Upper lobe of left lung (tissue), 6 donors: ENCODE measurements around the gene PHF5A. TPM values are rescaled to one million over a fixed set of nuclear protein-coding genes. Genes with fewer than 3 reads are reported as not detected.

ENCODE experiments used
- ATAC-seq, 2 donors: fragments of 200-7000 bp; cut with Tn5 transposase; one replicate each; pipeline ENCODE4 v1.9.1; 2022; ENCODE audit warnings: mild to moderate bottlenecking in 2 of 2, moderate library complexity in 2 of 2; ENCODE audit not compliant: low FRiP score in 2 of 2
- DNase-seq, 2 donors: peaks; one replicate each; pipeline ENCODE4 v3.0.0-alpha.2; 2019 to 2020
- H3K27ac ChIP-seq, 4 donors: fragments of 200-600 bp; sonication (generic); one replicate each; pipeline ENCODE4 v1.5.1; 2016 to 2019
- H3K27me3 ChIP-seq, 4 donors: fragments of 200-600 bp; sonication (generic); one replicate each; pipeline ENCODE4 v1.5.1; 2017 to 2019
- H3K36me3 ChIP-seq, 4 donors: fragments of 200-600 bp; sonication (generic); one replicate each; pipeline ENCODE4 v1.5.1; 2016 to 2019
- H3K4me1 ChIP-seq, 4 donors: fragments of 200-600 bp; sonication (generic); one replicate each; pipeline ENCODE4 v1.5.1; 2018 to 2019
- H3K4me3 ChIP-seq, 4 donors: fragments of 200-600 bp; sonication (generic); one replicate each; pipeline ENCODE4 v1.5.1; 2017 to 2019; ENCODE audit warnings: mild to moderate bottlenecking in 2 of 4, moderate library complexity in 1 of 4
- H3K9me3 ChIP-seq, 4 donors: fragments of 200-600 bp; sonication (generic); one replicate each; pipeline ENCODE4 v1.5.1; 2018 to 2019
- CTCF ChIP-seq, 6 experiments: fragments of 450-650 bp in 4 of 6; fragments of 200-600 bp in 2 of 6; sonication (generic) in 2 of 6; IDR thresholded peaks; one replicate each; pipeline ENCODE4 v1.5.1; 2016 to 2019; ENCODE audit warnings: antibody characterized with exemption in 6 of 6
- EP300 ChIP-seq, 4 donors: sonication (generic); formaldehyde crosslinking; IDR thresholded peaks; one replicate each; pipeline ENCODE4 v1.5.1; 2017; ENCODE audit warnings: antibody characterized with exemption in 4 of 4, control low read depth in 2 of 4
- POLR2A ChIP-seq, 4 donors: fragments of 450-650 bp; IDR thresholded peaks; one replicate each; pipeline ENCODE4 v1.5.1; 2016 to 2017; ENCODE audit warnings: antibody characterized with exemption in 4 of 4, mild to moderate bottlenecking in 2 of 4
- POLR2AphosphoS5 ChIP-seq, 2 donors: sonication (generic); formaldehyde crosslinking; IDR thresholded peaks; one replicate each; pipeline ENCODE4 v1.5.1; 2017; ENCODE audit warnings: antibody characterized with exemption in 2 of 2
- WGBS, 2 donors: methylation state at CpG; one replicate each; pipeline ENCODE4 v1.1.5; 2017 to 2018; 5-methylcytosine and 5-hydroxymethylcytosine counted together
- total RNA-seq, 6 donors: library from RNA; depleted of rRNA in 4 of 6; stranded (reverse); fragments of >200 nt in 4 of 6; gene quantifications; one replicate each; pipeline versions ENCODE4 v1.1.0 to v1.2.1, GENCODE V29; 2016 to 2021
- donor health status: DM: no; HTN: no; CAD: no; lungs with moderate emphysema.
- donor health status: DM: no; HTN: yes; CAD: no; lungs with severe emphysema.

Gene PHF5A
- total RNA-seq, 6 donors from 2014 or later: 9.4 to 49.3 (median 31.2) TPM

DNA sequence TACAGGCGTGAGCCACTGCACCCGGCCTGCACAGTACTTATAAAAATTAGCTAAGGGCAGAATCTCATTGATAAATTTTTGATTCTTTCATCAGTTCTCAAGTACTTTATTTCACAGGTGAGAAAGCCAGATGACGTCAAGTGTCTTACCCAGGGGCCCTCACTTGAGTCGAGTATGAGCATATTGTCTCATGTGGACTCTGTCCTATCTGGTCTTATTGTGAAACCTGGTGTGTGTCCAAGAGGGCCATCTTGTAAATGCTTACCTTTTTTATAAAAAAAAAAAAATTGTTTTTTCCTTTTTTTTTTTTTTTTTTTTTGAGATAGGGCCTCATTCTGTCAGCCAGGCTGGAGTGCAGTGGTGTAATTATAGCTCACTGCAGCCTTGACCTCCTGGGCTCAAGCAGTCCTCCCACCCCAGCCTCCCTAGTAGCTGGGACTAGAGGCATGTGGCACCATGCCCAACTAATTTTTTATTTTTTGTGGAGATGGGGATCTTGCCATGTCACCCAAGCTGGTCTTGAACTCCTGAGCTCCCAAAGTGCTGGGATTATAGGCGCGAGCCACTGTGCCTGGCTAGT, 6.5 kb upstream of the PHF5A start:
- H3K27me3 ChIP-seq: no peaks in the 10 kb centered on the region
- H3K36me3 ChIP-seq: peaks cover 0 to 5% (median 0%) of the 10 kb centered on the region in 4 donors
- DNase-seq: no peak
- H3K9me3 ChIP-seq: no peaks in the 10 kb centered on the region
- no peak overlapping the region for H3K4me3 ChIP-seq
- 94 to 97% methylated on average over 6 of the region's 6 CpGs for WGBS, 2 donors
- ATAC-seq: no peak
- H3K4me1 ChIP-seq: peaks cover 9 to 30% (median 19%) of the 10 kb centered on the region in 4 donors
- H3K27ac ChIP-seq: no peak overlapping the region
- TF ChIP-seq POLR2AphosphoS5 (IDR thresholded peaks at IDR 0.05): no peak
- TF ChIP-seq EP300 (IDR thresholded peaks at IDR 0.05): no peak
- TF ChIP-seq CTCF (IDR thresholded peaks at IDR 0.05): no peak
- no peak for TF ChIP-seq POLR2A (IDR thresholded peaks at IDR 0.05)

DNA sequence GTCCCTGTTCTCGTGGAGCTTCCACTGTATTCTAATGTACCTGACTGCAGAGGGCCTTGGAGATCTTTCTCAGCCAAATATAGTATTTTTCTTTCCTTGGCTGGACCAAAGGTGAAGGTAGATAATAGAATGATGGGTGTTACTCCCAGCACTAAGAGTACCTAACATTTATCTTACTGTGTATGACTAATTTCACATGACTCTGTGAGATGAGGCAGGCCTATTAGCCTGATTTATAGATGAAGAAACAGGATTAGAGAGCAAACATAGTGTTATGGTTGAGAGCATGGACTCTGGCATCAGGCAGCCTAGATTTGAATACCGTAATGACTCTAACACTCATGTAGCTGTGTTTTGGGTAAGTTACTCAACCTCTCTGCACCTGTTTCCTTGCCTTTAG, 3.1 kb upstream of the PHF5A start:
- DNase-seq (no peak), ATAC-seq (no peak)
- Histone ChIP-seq H3K9me3 (no peaks in the 10 kb centered on the region), H3K27ac (no peak overlapping the region), H3K4me1 (peaks cover 14 to 27% (median 20%) of the 10 kb centered on the region in 4 donors), H3K4me3 (no peak overlapping the region), H3K36me3 (peaks cover 0 to 11% (median 8%) of the 10 kb centered on the region in 4 donors), H3K27me3 (no peaks in the 10 kb centered on the region)
- TF ChIP-seq POLR2AphosphoS5 (IDR thresholded peaks at IDR 0.05) (no peak), EP300 (IDR thresholded peaks at IDR 0.05) (no peak), CTCF (IDR thresholded peaks at IDR 0.05) (no peak), POLR2A (IDR thresholded peaks at IDR 0.05) (no peak)
- 88 to 89% methylated on average over 2 of the region's 2 CpGs for WGBS, 2 donors

DNA sequence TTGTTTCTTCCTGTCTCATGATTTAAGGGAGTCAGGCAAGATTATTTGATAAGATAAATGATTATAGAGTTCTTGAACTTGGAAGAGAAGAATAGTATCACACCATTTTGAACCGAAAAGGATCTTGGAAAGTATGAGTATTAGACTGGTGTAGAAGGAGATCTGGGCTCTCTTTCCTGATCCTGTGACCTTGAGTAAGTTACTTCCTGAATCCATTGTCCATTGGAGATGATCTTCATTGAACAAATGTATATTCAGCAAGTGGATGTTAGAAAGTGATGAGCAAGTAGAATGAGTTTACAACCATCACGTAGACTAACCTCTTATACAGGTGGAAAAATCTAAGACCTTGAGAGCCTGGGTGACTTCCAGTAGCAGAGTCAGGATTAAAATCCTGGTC, 2.4 kb upstream of the PHF5A start:
- TF ChIP-seq POLR2AphosphoS5 (IDR thresholded peaks at IDR 0.05) (no peak), POLR2A (IDR thresholded peaks at IDR 0.05) (no peak), EP300 (IDR thresholded peaks at IDR 0.05) (no peak), CTCF (IDR thresholded peaks at IDR 0.05) (no peak)
- Histone ChIP-seq H3K4me3 (no peak overlapping the region), H3K4me1 (peaks cover 14 to 28% (median 20%) of the 10 kb centered on the region in 4 donors), H3K36me3 (peaks cover 3 to 18% (median 15%) of the 10 kb centered on the region in 4 donors), H3K27ac (no peak overlapping the region), H3K9me3 (no peaks in the 10 kb centered on the region), H3K27me3 (no peaks in the 10 kb centered on the region)
- ATAC-seq (no peak), DNase-seq (no peak)
- 86 to 95% methylated on average over 2 of the region's 2 CpGs for WGBS, 2 donors

DNA sequence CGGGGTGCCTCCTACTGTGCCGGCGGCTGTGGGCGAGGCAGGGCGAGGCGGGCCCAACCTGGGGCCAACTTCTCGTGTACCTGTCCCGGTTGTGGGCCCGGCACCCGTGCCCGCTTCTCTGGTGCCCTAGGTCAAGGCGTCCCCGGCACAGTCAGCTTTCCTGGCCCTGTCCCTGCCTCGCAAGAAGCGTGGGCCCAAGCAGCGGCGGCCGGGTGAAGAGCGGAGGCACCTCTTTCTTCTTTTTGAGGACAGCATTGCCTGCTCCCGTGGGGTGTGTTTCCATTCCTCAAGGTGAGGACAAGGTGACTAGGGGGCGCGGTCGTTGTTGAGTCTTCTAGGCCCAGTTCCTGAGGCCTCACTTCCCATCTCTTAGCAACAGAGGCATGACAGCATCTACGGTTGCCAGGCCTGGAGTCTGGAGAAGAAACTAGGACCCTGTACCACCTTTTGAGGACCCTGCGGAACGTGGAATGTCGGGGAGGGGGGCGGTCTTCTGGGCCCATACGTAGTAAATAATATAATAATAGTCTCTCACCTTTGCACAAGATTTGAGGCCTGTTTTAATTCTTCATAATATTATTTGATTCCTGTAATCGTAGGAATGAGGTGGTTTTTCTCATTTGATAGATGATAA, 843 bp upstream of the PHF5A start:
- Histone ChIP-seq H3K4me1 (peaks cover 14 to 28% (median 20%) of the 10 kb centered on the region in 4 donors), H3K27ac (peak overlapping the region; percentile 91 to 97 (median 96)), H3K4me3 (peak overlapping the region; percentile 74 to 100 (median 100)), H3K36me3 (peaks cover 18 to 33% (median 31%) of the 10 kb centered on the region in 4 donors), H3K9me3 (no peaks in the 10 kb centered on the region), H3K27me3 (no peaks in the 10 kb centered on the region)
- DNase-seq (peak in 1 of 2 donors; percentile 30), ATAC-seq (peak; percentile 40 to 47)
- 1 to 6% methylated on average over 11 to 16 of the region's 30 CpGs for WGBS, 2 donors
- TF ChIP-seq EP300 (IDR thresholded peaks at IDR 0.05) (no peak), CTCF (IDR thresholded peaks at IDR 0.05) (peak in 2 of 6 experiments; percentile 9 to 32)
